ENCODE data around the gene LGALS3BP. TPM values are rescaled to one million over a fixed set of nuclear protein-coding genes. Genes with fewer than 3 reads are reported as not detected.

The LGALS3BP gene
- total RNA-seq, 2 donors from 2014 or later: 103 to 163 TPM

DNA sequence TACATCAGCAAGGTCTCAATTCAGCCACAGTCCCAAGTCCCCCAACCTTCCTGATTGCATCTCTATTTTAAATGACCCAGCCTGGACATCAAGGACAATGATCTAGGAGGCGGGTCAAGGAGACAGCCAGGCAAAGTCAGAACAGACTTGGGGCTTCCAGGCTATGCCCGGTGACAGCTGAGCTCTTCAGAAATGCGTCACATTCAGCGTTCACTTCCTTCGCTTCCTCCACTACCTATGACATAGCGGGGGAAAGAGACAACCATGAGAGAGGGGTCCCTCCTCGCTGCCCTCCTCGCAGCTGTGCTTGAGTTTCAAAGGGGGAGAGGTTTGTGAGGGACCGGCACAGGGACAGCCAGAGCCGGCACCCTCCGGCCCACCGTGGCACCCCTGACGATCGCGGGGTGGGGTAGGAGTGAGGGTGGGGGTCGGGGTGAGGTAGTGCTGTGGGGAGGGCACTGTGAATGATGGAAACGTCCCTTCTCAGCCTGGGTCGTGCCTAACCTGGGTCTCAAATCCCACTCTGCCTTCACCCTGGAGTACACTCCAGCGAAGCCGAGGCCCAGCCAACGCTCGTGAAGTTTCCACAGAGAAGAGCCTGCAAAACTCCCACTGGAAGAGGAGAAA lies 12.3 kb upstream of the LGALS3BP start:
- intact Hi-C loops (cut with DNase I): no loop called here
- DNase-seq (ENCODE audit: low spot score): peak; percentile 72

DNA sequence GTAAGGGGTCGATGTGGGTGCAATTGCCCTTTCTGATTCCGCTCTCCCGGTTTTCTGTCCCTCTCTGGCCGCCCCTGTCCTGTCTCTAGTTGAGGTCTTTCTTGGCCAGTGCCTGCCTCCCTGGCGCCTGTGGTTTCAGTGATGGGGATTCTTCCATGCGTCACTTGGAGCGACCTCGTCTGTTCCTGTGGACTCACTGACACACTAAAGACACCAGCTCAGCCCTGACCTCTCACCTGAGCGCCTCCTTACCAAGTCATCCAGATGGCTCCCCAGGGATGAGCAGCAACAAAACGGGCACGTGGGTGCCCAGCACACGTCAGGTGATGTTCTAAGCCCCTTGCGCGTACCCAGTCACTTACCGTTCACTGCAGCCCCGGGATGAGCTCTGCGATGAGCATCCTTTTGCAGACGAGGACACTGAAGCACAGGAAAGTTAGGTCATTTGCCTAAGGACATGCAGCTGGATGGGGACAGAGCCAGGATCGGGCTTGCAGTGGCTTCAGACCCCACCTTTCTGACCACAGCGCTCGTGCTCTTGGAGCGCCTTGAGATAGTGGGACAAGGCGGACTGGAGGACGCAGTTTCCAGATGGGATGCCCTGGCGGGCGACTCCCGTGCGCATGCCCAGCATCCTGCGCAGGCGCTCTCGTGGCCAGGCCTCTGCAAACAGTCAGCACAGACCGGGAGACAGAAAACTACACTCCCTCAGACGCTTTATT lies 11.5 kb upstream of the LGALS3BP start:
- DNase-seq (ENCODE audit: low spot score): peak; percentile 76
- intact Hi-C loops (cut with DNase I): no loop called here

DNA sequence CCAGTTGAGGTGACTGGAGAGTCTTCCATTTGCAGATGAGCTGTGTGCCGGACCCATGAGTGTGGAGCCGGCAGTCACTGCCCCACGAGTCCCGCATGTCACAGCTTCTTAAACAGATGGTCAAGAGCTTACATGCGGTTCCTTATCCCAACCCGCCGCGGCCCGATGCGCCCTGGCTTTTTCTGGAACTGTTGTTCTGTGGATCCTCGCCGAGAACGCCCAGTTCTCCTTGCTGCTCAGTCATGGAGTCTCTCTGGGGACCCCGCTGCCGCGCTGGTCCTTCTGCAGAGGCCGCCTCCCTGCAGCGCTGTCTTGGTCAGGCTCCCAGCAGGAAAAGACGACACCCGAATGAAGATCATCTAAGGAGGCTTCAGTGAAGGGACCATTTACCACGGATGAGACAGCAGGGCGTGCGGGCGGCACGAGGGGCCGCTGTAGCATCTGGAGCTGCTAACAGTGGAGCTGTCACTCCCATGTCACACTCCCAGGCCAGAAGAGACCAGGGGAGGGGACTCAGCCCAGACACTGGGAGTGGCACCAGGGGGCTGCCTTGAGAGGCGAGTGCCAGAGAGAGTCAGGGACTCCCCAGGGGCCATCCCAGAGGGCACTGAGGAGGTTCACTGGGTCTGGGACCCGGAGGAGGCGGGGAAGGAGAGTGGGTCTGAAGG lies 10.8 kb upstream of the LGALS3BP start:
- intact Hi-C loops (cut with DNase I): no loop called here
- peak; percentile 77 for DNase-seq (ENCODE audit: low spot score)

DNA sequence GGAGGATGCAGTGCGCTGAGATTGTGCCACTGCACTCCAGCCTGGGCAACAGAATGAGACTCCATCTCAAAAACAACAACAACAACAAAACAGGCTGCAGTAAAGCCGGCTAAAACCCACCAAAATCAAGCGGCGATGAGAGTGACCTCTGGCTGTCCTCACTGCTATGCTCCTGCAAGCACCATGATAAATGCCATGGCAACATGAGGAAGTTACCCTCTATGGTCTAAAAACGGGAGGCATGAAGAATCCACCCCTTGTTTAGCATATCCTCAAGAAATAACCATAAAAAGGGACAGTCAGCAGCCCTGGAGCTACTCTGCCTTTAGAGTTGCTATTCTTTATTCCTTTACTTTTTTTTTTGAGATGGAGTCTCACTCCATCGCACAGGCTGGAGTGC lies 8.4 kb upstream of the LGALS3BP start:
- DNase-seq (ENCODE audit: low spot score): no peak
- intact Hi-C loops (cut with DNase I): no loop called here

DNA sequence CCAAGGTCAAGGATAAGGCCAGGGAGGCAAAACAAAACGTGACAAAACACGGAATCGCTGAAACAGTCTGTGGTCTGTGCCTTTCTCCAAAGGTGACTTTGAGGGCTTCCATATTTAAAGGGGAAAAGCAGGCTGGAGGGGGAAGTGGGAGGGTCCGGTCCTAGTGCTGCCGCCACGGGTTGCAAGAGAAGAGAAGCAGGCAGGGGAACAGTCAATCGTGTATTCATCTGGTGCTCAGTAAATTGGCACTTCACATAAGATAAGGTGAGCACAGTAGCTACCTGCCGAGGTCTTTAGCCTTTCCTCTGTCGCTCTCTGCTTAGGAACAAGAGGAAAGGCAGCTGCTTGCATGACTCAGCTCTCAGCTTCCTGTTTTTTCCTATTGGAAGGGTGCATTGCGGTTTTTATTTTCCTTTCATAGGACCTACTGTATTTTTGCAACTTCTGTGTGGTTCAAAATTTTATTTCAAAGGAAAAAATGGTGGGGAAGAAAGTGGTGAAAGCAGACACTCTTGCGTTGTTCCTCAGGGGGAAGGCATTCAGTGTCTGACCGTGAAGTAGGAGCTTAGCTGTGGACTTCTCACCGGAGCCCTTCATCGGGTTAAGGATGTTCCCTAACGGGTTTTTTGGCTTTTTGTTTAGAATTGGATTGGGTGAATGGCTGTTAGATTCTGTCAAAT lies 7.1 kb upstream of the LGALS3BP start:
- intact Hi-C loops (cut with DNase I): no loop called here
- DNase-seq (ENCODE audit: low spot score): no peak

DNA sequence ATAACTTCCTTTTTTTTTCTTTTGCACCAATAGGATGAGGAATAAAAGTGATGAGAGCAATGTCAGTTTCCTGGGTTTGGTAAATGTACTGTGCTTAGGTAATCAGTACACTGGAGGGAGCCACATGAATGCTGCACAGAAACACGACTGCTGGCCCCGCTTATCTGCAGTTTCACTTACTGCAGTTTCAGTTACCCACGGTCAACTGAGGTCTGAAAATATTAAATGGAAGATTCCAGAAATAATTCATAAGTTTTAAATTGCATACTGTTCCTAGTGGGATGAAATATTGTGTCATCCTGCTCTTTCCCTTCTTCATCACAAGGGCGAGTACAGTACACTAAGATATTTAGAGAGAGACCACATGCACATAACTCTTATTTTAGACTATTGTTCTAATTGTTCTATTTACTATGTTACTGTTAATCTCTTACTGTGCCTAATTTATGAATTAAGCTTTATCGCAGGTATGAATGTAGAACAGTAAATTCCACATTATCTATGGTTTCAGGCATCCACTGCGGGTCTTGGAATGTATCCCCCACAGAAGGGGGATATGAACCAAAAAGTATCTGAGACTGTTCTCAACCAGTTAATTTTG lies 6.4 kb upstream of the LGALS3BP start:
- intact Hi-C loops (cut with DNase I): no loop called here
- DNase-seq (ENCODE audit: low spot score): peak; percentile 82

DNA sequence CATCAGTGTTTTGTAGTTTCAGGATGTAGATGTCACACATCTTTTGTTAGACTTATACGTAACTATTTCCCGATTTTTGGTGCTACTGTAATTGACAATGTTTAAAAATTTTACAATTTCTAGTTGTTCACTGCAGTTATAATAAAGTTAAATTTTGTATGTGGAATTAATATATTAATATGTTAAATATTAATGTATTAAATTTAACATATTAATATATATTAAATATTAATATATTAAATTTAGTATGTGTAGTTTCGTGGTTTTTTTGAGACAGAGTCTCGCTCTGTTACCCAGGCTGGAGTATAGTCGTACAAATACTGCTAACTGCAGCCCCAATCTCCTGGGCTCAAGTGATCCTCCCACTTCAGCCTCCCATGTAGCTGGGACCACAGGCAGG lies 5.7 kb upstream of the LGALS3BP start:
- intact Hi-C loops (cut with DNase I): no loop called here
- DNase-seq (ENCODE audit: low spot score): no peak

DNA sequence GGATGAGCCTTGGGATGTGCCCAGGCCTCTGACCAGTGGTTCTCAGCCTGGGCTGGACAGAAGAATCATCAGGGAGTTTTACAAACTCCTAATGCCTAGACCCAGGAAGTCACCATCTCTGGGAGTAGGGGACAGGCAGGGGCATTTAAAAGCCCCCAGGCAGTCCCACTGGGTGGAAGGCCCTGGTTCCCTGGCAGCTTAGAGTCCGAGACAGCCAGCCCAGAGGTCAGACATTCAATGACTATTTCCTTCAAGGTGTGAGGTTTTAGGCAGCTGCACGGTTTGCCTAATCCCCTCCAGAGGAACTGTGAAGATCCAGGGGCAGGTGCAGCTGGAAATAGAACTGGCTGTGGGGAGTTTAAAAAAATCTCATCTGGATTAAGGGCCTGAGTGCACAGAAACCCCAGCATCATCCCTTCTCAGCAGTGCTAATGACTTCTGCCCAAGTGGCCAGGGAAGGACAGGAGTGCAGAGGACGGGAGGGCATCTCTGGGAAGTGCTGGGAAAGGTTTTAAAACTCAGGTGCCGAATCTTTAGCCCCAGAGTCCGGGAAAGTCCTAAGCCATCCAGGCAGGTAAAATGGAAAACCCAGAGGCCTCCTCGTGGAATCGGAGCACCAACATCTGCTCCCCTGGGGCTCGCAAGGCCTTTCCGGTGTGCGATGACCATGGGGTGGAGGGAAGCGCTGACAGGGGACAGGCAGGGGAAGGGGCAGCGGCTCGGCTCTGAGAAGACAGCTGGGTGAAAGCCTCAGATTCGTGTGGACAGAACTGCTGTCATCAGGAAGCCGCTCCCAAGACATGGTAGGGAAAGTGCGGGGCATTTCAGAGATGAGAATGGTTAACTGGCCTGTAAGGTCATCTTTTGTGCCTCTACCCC lies 1.5 kb upstream of the LGALS3BP start:
- intact Hi-C loops (cut with DNase I): no loop called here
- DNase-seq (ENCODE audit: low spot score): no peak

DNA sequence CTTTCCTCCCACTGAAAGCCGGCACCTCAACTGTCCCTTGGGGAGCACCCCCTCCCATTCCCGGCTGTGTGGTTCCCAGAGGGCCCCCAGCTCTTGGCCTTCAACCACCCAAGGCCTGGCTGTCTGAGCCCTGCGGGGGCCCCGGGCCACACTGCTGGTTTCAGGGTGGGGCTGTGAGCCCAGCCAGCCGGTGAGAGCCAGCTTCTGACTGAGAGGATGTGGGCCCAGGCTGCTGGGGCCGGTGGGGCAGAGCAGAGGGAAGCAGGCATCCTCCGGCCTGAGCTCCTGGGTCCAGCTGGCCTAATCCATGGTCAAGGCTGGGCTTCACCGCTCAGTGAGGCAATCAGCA lies 875 bp upstream of the LGALS3BP start:
- no peak for DNase-seq (ENCODE audit: low spot score)
- intact Hi-C loops (cut with DNase I): no loop called here

DNA sequence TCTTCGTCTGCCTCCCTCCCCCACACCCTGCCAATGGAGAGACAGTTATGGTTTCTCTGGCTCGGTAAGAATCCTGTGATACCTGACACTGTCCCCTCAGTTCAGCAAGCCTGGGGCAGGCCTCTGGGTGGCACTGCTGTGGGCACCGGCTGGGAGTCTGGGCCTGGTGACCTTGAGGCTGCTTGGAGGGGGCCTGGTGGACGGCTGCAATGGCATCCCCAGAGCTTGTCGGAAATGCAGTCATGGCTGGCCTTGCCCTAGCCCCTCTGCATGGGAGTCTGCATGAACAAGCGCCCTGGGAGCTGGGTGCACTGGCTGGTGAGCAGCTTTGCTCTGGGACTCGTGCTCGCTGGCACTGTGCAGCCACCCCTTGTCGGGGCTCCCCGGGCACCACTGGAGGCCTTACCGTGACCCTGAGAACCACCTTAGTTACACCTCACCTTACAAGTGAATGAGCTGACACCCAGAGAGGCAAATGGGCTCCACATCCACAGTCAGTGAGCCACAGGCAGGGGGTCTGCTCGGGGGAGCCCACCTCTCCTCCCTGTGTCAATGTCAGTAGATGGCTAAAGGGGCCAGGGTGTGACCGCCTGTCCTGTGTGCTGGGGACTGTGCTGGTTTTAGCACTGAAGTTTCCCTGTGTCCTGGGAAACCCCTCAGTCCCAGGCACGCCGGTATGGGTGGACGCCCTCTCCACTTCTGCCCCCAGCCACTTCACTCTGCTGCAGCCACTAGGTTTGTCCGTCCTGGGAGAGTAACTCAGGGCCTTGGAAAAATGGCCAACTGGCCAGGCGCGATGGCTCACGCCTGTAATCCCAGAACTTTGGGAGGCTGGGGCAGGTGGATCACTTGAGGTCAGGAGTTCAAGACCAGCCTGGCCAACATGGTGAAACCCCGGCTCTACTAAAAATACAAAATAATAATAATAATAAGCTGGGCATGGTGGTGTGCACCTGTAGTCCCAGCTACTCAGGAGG lies 1.4 kb downstream of the LGALS3BP start:
- intact Hi-C loops (cut with DNase I): no loop called here
- no peak for DNase-seq (ENCODE audit: low spot score)

DNA sequence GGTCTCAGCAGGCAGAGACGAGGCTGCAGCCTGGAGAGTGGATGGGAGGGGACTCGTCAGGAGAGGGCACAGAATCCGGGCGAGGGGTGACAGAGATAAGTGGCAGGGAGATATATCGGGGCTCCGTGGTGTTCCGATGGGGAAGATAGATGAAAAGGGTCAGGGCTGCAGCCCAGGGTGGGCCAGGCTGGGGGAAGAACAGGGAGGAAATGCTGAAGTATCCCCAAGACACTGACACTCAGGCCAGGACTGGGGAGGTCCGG lies 2.1 kb downstream of the LGALS3BP start:
- intact Hi-C loops (cut with DNase I): no loop called here
- DNase-seq (ENCODE audit: low spot score): no peak

DNA sequence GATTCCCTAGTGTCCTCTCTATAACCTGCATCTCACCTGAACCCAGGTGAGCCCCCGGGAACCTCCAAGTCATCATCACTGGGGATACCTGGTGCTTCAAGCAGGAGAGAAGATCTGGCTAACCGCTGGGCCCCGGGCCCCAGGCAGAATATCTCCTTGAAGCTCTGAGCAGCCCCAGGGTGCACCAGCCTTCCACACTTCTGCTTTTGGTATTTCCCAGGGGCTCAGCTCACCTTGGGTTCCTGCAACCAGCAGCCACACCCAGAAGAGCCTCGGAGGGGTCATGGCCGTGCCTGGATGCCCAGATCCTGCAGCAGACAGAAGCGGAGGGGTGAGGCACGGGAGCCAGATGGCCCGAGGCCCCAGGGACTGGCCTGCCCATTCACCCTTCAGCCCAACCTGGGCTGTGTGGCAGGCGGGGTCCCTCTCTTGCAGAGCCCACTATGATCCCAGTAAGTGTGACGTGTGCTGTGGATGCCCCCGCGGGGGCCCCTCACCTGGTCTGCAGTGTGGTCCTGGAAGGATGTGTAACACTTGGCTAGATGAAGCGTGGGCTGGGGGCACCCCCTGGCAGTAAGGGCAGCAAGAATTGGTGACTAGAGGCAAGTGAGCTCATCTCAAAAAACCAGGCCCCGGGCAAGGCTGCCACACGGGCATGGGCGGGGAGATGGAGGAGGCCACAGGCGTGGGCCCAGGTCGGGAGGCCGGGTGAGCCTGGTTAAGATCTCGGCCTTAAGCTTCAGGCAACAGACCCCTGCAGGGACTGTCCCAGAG lies 2.6 kb downstream of the LGALS3BP start:
- intact Hi-C loops (cut with DNase I): no loop called here
- no peak for DNase-seq (ENCODE audit: low spot score)

DNA sequence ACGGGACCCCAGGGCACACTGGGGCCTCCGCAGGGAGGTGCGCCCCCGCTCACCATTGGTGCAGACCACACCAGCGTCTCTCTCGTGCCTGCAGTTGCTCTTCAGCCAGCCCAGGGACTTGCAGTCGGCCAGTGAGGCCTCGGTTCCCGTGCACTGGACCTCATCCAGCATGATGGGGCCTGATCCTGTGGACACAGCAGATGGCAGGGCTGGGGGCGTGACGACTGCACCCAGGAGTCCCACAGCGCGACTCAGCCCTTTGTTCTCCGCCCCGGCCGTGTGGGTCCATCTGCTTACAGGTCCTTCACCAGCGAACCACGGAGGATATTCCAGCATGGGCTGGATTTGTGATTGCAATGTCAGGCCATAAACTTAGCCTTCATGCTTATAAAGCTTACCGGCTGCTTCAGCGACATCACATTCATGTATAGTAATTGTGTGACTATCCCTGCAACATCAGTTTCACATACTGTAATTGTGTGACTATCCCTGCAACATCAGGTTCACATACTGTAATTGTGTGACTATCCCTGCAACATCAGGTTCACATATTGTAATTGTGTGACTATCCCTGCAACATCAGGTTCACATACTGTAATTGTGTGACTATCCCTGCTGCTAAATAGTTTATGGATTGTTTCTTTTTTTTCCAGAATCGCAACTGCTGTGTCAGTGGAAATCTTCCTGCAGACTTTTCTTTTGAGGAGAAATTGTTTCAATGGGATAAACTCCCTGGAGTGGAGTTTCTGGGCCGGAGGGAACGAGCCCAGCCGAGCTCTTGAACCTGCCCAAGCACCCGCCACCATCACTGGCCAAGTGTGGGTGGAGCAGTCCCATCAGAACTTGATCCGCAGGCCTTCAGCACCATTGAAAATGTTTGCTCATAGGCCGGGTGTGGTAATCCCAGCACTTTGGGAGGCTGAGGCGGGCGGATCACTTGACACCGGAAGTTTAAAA lies 4.8 kb downstream of the LGALS3BP start:
- intact Hi-C loops (cut with DNase I): loop anchor here (2.0 to 5.0 kb wide), 2 partner anchors 78 to 113 kb away; no protein-coding TSS in a partner anchor
- DNase-seq (ENCODE audit: low spot score): peak; percentile 92

DNA sequence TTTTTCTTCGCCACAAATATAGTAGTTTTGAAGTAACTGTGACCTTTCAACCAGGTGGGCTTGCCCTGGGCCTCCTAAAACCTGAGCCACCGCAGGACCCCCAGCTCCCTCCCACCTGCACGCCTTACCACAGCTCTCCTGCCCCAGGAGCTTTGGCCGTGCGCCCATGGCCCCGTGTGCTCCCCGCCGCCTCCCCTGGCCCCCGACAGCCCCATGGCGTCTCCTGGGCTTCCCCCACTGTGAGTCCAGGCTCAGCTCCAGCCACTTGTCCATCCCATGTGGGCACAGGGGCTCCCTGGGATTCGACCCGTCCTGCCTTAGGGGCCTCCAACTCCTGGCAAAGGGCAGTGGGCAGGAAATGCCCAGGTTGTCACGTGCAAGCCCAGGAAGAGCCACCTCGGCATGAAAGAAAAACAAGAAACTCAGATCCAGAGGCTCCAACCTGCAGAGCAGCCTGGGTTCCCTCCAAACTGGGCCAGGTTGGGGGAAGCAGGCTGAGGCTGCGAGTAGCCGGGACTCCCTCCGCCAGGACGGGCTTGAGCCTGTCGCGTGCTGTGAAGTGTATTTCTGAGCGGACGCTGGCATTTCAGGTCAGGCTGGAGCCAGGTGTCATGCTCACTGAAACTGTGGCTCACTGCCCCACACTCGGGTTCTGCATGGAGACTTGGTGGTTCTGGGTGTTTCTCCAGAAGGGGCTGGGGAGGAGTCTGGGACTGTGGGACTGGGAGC lies 5.8 kb downstream of the LGALS3BP start:
- intact Hi-C loops (cut with DNase I): loop anchor here (2.0 to 5.0 kb wide), 2 partner anchors 77 to 112 kb away; no protein-coding TSS in a partner anchor
- DNase-seq (ENCODE audit: low spot score): peak; percentile 75

DNA sequence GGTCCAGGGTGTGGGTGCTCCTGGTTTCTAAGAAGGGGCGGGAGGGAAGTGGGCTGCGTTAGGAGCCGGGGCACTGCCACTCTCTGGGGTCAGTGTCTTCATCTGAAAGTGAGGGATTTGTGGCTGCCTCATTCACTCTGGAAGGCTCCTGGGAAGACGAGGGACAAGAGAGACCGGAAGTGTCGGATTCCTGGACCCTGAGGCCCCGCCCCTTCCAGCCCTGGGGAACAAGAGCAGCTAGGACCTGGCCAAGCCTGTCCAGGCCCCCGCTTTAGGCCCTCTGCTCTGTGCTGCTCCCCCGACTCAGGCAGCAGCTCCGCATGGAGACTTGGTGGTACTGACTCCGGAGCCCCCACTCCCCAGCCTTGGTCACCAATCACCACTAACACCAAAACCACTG lies 6.5 kb downstream of the LGALS3BP start:
- DNase-seq (ENCODE audit: low spot score): no peak

More for the DNA sequence above, 6.5 kb downstream of the LGALS3BP start:
- intact Hi-C loops (cut with DNase I): loop anchor here (5.0 kb wide), 1 partner anchor 111 kb away; no protein-coding TSS in a partner anchor

All from posterior vena cava (tissue), 2 donors.